Aorta (tissue), 5 donors: ENCODE data around the gene SERINC1. TPM values are rescaled to one million over a fixed set of nuclear protein-coding genes. Genes with fewer than 3 reads are reported as not detected.
"Not testable (repeated sequence)": the region's sequence is repeated elsewhere in the genome, so short reads cannot be mapped to it uniquely, and the experiment has no call there.

Source experiments
- ATAC-seq: fragments of 200-7000 bp; cut with Tn5 transposase; one replicate; pipeline ENCODE4 v1.9.1; 2022; ENCODE audit warnings: moderate library complexity; ENCODE audit not compliant: low FRiP score
- DNase-seq, 2 donors: peaks; one replicate each; pipeline ENCODE4 v3.0.0-alpha.2; 2020
- H3K27ac ChIP-seq, 2 donors: one replicate each; pipeline ENCODE4 v1.5.1; 2013; ENCODE audit warnings: low read length in 2 of 2, mild to moderate bottlenecking in 2 of 2, moderate library complexity in 2 of 2, control low read depth in 1 of 2, inconsistent platforms in 1 of 2, low read depth in 1 of 2
- H3K27me3 ChIP-seq, 2 donors: one replicate each; pipeline ENCODE4 v1.6.1; 2013; ENCODE audit warnings: control low read depth in 1 of 2, low read length in 1 of 2, mild to moderate bottlenecking in 1 of 2, moderate library complexity in 1 of 2; ENCODE audit not compliant: insufficient read depth in 2 of 2, control insufficient read depth in 1 of 2
- H3K36me3 ChIP-seq, 2 donors: one replicate each; pipeline ENCODE4 v1.6.1; 2013; ENCODE audit warnings: control low read depth in 1 of 2, low read length in 1 of 2, mild to moderate bottlenecking in 1 of 2; ENCODE audit not compliant: insufficient read depth in 2 of 2, control insufficient read depth in 1 of 2
- H3K4me1 ChIP-seq, 2 donors: one replicate each; pipeline ENCODE4 v1.6.1; 2013; ENCODE audit warnings: low read length in 2 of 2, control low read depth in 1 of 2, mild to moderate bottlenecking in 1 of 2, moderate library complexity in 1 of 2; ENCODE audit not compliant: insufficient read depth in 2 of 2, control insufficient read depth in 1 of 2
- H3K4me3 ChIP-seq, 2 donors: one replicate each; pipeline ENCODE4 v1.5.1; 2013; ENCODE audit warnings: low read length in 2 of 2, control low read depth in 1 of 2, mild to moderate bottlenecking in 1 of 2
- H3K9me3 ChIP-seq: one replicate; pipeline ENCODE4 v1.6.1; 2013; ENCODE audit warnings: mild to moderate bottlenecking, low read length; ENCODE audit not compliant: control insufficient read depth
- WGBS, 2 donors: extraction: QIAGEN DNeasy Blood & Tissue Kit; methylation state at CpG; one replicate each; pipeline ENCODE4 v1.1.7; 2013; 5-methylcytosine and 5-hydroxymethylcytosine counted together
- intact Hi-C, 2 donors: fragments of 100-400 bp; cut with DNase I; formaldehyde crosslinking; loops; one replicate each; pipeline versions ENCODE4 v1.14.2 to v1.15.0; 2022
- polyA plus RNA-seq, 2 donors: library from polyadenylated mRNA; stranded (reverse); fragments of 200-250 nt; gene quantifications; one replicate each; pipeline ENCODE4 v1.2.3, GENCODE V29; 2013
- total RNA-seq, 2 donors: library from RNA; stranded (reverse); fragmentation: NEBNext Ultra II Directional; extraction: Animal tissue kit (Norgen Biotek cat#: 25700); gene quantifications; one replicate each; pipeline ENCODE4 v1.2.1, GENCODE V29; 2021
- donor health status: healthy with polysubstance abuse.
- donor health status: Bipolar disorder and iron deficiency.
- donor health status: DM: no; HTN: no; CAD: no.
- donor health status: DM: no; HTN: no; CAD: no.
- donor health status: DM: yes; HTN: yes; CAD: no.

Gene SERINC1
- total and polyA plus RNA-seq, 4 donors = 211 to 274 (median 239) TPM

- H3K27me3 ChIP-seq, ATAC-seq, H3K27ac ChIP-seq, intact Hi-C loops, H3K9me3 ChIP-seq, H3K4me1 ChIP-seq, DNase-seq, H3K4me3 ChIP-seq, H3K36me3 ChIP-seq: not testable (repeated sequence)
- WGBS, 2 donors = 78 to 93% methylated on average over 1 of the region's 1 CpG
Measured at GRCh38 chr6:122455116-122455515, 16.5 kb downstream of the SERINC1 start.

- WGBS, 2 donors = 86 to 89% methylated on average over 4 of the region's 4 CpGs
- Histone ChIP-seq H3K4me3 (no peak overlapping the region), H3K9me3 (no peaks in the 10 kb centered on the region), H3K36me3 (peaks cover 5 to 9% of the 10 kb centered on the region in 2 donors), H3K4me1 (peaks cover 0 to 4% of the 10 kb centered on the region in 2 donors), H3K27me3 (no peaks in the 10 kb centered on the region), H3K27ac (no peak overlapping the region)
- DNase-seq (no peak), ATAC-seq (no peak)
- intact Hi-C loops = no loop called here
Measured at GRCh38 chr6:122454673-122455072, 16.9 kb downstream of the SERINC1 start.

- DNase-seq (no peak), ATAC-seq (no peak)
- Histone ChIP-seq H3K4me1 (no peaks in the 10 kb centered on the region), H3K9me3 (no peaks in the 10 kb centered on the region), H3K36me3 (peaks cover 5 to 9% of the 10 kb centered on the region in 2 donors), H3K27me3 (no peaks in the 10 kb centered on the region), H3K4me3 (no peak overlapping the region), H3K27ac (no peak overlapping the region)
- 41 to 43% methylated on average over 1 of the region's 1 CpG for WGBS, 2 donors
- intact Hi-C loops = no loop called here
Measured at GRCh38 chr6:122452509-122452908, 19.1 kb downstream of the SERINC1 start.

- H3K27ac ChIP-seq = no peak overlapping the region
- no peaks in the 10 kb centered on the region for H3K27me3 ChIP-seq
- no peaks in the 10 kb centered on the region for H3K4me1 ChIP-seq
- 98 to 100% methylated on average over 1 of the region's 1 CpG for WGBS, 2 donors
- intact Hi-C loops = no loop called here
- H3K4me3 ChIP-seq = no peak overlapping the region
- DNase-seq (no peak), ATAC-seq (no peak)
- H3K36me3 ChIP-seq = peaks cover 5 to 7% of the 10 kb centered on the region in 2 donors
- no peaks in the 10 kb centered on the region for H3K9me3 ChIP-seq
Measured at GRCh38 chr6:122449069-122449468, 22.5 kb downstream of the SERINC1 start.

- intact Hi-C loops = no loop called here
- ATAC-seq (no peak), DNase-seq (no peak)
- WGBS, 2 donors = 96 to 100% methylated on average over 1 of the region's 1 CpG
- Histone ChIP-seq H3K4me3 (no peak overlapping the region), H3K36me3 (peaks cover 0 to 2% of the 10 kb centered on the region in 2 donors), H3K9me3 (no peaks in the 10 kb centered on the region), H3K27ac (no peak overlapping the region), H3K27me3 (no peaks in the 10 kb centered on the region), H3K4me1 (no peaks in the 10 kb centered on the region)
Measured at GRCh38 chr6:122445274-122445673, 26.3 kb downstream of the SERINC1 start.

- no peak for ATAC-seq
- peaks cover 2 to 5% of the 10 kb centered on the region in 2 donors for H3K36me3 ChIP-seq
- H3K27me3 ChIP-seq = no peaks in the 10 kb centered on the region
- 92 to 100% methylated on average over 1 of the region's 1 CpG for WGBS, 2 donors
- no peaks in the 10 kb centered on the region for H3K4me1 ChIP-seq
- H3K9me3 ChIP-seq = no peaks in the 10 kb centered on the region
- H3K27ac ChIP-seq = no peak overlapping the region
- no peak overlapping the region for H3K4me3 ChIP-seq
- intact Hi-C loops = no loop called here
- no peak for DNase-seq
Measured at GRCh38 chr6:122438975-122439374, 32.6 kb downstream of the SERINC1 start.

GRCh38 chr6:122432816-122433215 lies 38.8 kb downstream of the SERINC1 start:
- Histone ChIP-seq H3K36me3 (peaks cover 0 to 2% of the 10 kb centered on the region in 2 donors), H3K9me3 (no peaks in the 10 kb centered on the region), H3K4me3 (no peak overlapping the region), H3K4me1 (no peaks in the 10 kb centered on the region), H3K27me3 (no peaks in the 10 kb centered on the region), H3K27ac (no peak overlapping the region)
- WGBS, 2 donors = 90 to 93% methylated on average over 3 of the region's 3 CpGs
- intact Hi-C loops = no loop called here
- ATAC-seq (no peak), DNase-seq (no peak)

GRCh38 chr6:122431780-122432179 lies 39.8 kb downstream of the SERINC1 start:
- peaks cover 0 to 2% of the 10 kb centered on the region in 2 donors for H3K36me3 ChIP-seq
- no peaks in the 10 kb centered on the region for H3K4me1 ChIP-seq
- WGBS, 2 donors = 92 to 94% methylated on average over 4 of the region's 4 CpGs
- DNase-seq = no peak
- no peak overlapping the region for H3K4me3 ChIP-seq
- H3K27me3 ChIP-seq = no peaks in the 10 kb centered on the region
- H3K27ac ChIP-seq = no peak overlapping the region
- intact Hi-C loops = no loop called here
- H3K9me3 ChIP-seq = no peaks in the 10 kb centered on the region
- ATAC-seq = no peak

- no peak for ATAC-seq
Measured at GRCh38 chr6:122429323-122429722, 42.3 kb downstream of the SERINC1 start.

More at GRCh38 chr6:122429323-122429722, 42.3 kb downstream of the SERINC1 start:
- peaks cover 2 to 4% of the 10 kb centered on the region in 2 donors for H3K36me3 ChIP-seq
- no peaks in the 10 kb centered on the region for H3K27me3 ChIP-seq
- H3K9me3 ChIP-seq = no peaks in the 10 kb centered on the region
- no peak overlapping the region for H3K4me3 ChIP-seq
- H3K4me1 ChIP-seq = no peaks in the 10 kb centered on the region
- DNase-seq = no peak
- no peak overlapping the region for H3K27ac ChIP-seq
- intact Hi-C loops = no loop called here
